Esophagus squamous epithelium (tissue), 5 donors: ENCODE data around the gene FBXW11. TPM values are rescaled to one million over a fixed set of nuclear protein-coding genes. Genes with fewer than 3 reads are reported as not detected.

ENCODE experiments used
- DNase-seq: peaks from one replicate; lab custom pipeline; 2025; lab: John Stamatoyannopoulos, UW
- H3K27ac ChIP-seq, 4 donors: fragments of 200-600 bp; sonication (generic); one replicate each; pipeline ENCODE4 v1.5.1; 2016 to 2019; ENCODE audit warnings: mild to moderate bottlenecking in 1 of 4
- H3K27me3 ChIP-seq, 4 donors: fragments of 200-600 bp; sonication (generic); 1 replicate in 3 of 4; 2 replicates in 1 of 4; pipeline versions ENCODE4 v1.5.1 to v1.6.0; 2017 to 2021; ENCODE audit warnings: antibody characterized with exemption in 1 of 4
- H3K36me3 ChIP-seq, 3 donors: fragments of 200-600 bp; sonication (generic); one replicate each; pipeline ENCODE4 v1.5.1; 2016 to 2019
- H3K4me1 ChIP-seq, 3 donors: fragments of 200-600 bp; sonication (generic); one replicate each; pipeline ENCODE4 v1.5.1; 2017 to 2019
- H3K4me3 ChIP-seq, 4 donors: fragments of 200-600 bp; sonication (generic); 1 replicate in 3 of 4; 2 replicates in 1 of 4; pipeline ENCODE4 v1.5.1; 2016 to 2019; ENCODE audit warnings: mild to moderate bottlenecking in 2 of 4, moderate library complexity in 1 of 4
- H3K9me3 ChIP-seq, 3 donors: fragments of 200-600 bp; sonication (generic); one replicate each; pipeline ENCODE4 v1.5.1; 2016 to 2019
- CTCF ChIP-seq, 6 experiments: fragments of 450-650 bp in 4 of 6; fragments of 200-600 bp in 2 of 6; sonication (generic) in 2 of 6; IDR thresholded peaks; one replicate each; pipeline ENCODE4 v1.5.1; 2016 to 2019; ENCODE audit warnings: antibody characterized with exemption in 6 of 6, mild to moderate bottlenecking in 4 of 6, moderate library complexity in 4 of 6
- POLR2A ChIP-seq, 4 donors: fragments of 450-650 bp; IDR thresholded peaks; one replicate each; pipeline ENCODE4 v1.6.1; 2017; ENCODE audit warnings: antibody characterized with exemption in 4 of 4, mild to moderate bottlenecking in 4 of 4, moderate library complexity in 3 of 4
- WGBS, 2 donors: methylation state at CpG; one replicate each; pipeline ENCODE4 v1.1.5; 2018; 5-methylcytosine and 5-hydroxymethylcytosine counted together
- intact Hi-C: fragments of 100-400 bp; cut with DNase I; formaldehyde crosslinking; loops from one replicate; pipeline ENCODE4 v1.15.0; 2022
- total RNA-seq, 4 donors: library from RNA; depleted of rRNA; stranded (reverse); fragments of >200 nt; gene quantifications; one replicate each; pipeline ENCODE4 v1.1.0, GENCODE V29; 2016
- donor health status: DM: yes; HTN: yes; CAD: no.

Gene FBXW11
- total RNA-seq, 4 donors from 2014 or later, result 43.5 to 63.2 (median 49.0) TPM

GRCh38 chr5:171871711-171872110 lies 134.7 kb downstream of the FBXW11 start:
- H3K4me1 ChIP-seq, result no peaks in the 10 kb centered on the region
- TF ChIP-seq POLR2A (IDR thresholded peaks at IDR 0.05), result no peak
- no peak for TF ChIP-seq CTCF (IDR thresholded peaks at IDR 0.05)

GRCh38 chr5:171869956-171870355 lies 136.5 kb downstream of the FBXW11 start:
- no peak for DNase-seq
- H3K4me1 ChIP-seq, result no peaks in the 10 kb centered on the region
- intact Hi-C loops, result no loop called here
- 74 to 89% methylated on average over 1 of the region's 1 CpG for WGBS, 2 donors
- TF ChIP-seq CTCF (IDR thresholded peaks at IDR 0.05) (no peak), POLR2A (IDR thresholded peaks at IDR 0.05) (no peak)
- no peaks in the 10 kb centered on the region for H3K9me3 ChIP-seq
- H3K27me3 ChIP-seq, result no peaks in the 10 kb centered on the region
- H3K36me3 ChIP-seq, result peaks cover 0 to 96% (median 5%) of the 10 kb centered on the region in 3 donors
- no peak overlapping the region for H3K4me3 ChIP-seq
- no peak overlapping the region for H3K27ac ChIP-seq

More at GRCh38 chr5:171871711-171872110, 134.7 kb downstream of the FBXW11 start:
- intact Hi-C loops, result no loop called here
- no peak for DNase-seq
- H3K27me3 ChIP-seq, result no peaks in the 10 kb centered on the region
- H3K36me3 ChIP-seq, result peaks cover 3 to 96% (median 9%) of the 10 kb centered on the region in 3 donors
- H3K4me3 ChIP-seq, result no peak overlapping the region
- no peak overlapping the region for H3K27ac ChIP-seq
- no peaks in the 10 kb centered on the region for H3K9me3 ChIP-seq
- WGBS, 2 donors, result 93 to 95% methylated on average over 1 of the region's 1 CpG

- 76 to 96% methylated on average over 2 of the region's 2 CpGs for WGBS, 2 donors
- DNase-seq, result no peak
- no peaks in the 10 kb centered on the region for H3K9me3 ChIP-seq
- intact Hi-C loops, result no loop called here
- H3K36me3 ChIP-seq, result peaks cover 0 to 92% (median 5%) of the 10 kb centered on the region in 3 donors
- H3K27ac ChIP-seq, result no peak overlapping the region
- no peaks in the 10 kb centered on the region for H3K4me1 ChIP-seq
- TF ChIP-seq CTCF (IDR thresholded peaks at IDR 0.05) (no peak), POLR2A (IDR thresholded peaks at IDR 0.05) (no peak)
- no peak overlapping the region for H3K4me3 ChIP-seq
- no peaks in the 10 kb centered on the region for H3K27me3 ChIP-seq
These were observed 138.2 kb downstream of the FBXW11 start for GRCh38 chr5:171868236-171868635.

- no peaks in the 10 kb centered on the region for H3K9me3 ChIP-seq
- no peaks in the 10 kb centered on the region for H3K4me1 ChIP-seq
- no peak for DNase-seq
- WGBS, 2 donors, result 86 to 88% methylated on average over 1 of the region's 1 CpG
- no peaks in the 10 kb centered on the region for H3K27me3 ChIP-seq
- intact Hi-C loops, result no loop called here
- TF ChIP-seq POLR2A (IDR thresholded peaks at IDR 0.05) (no peak), CTCF (IDR thresholded peaks at IDR 0.05) (no peak)
- no peak overlapping the region for H3K27ac ChIP-seq
- H3K4me3 ChIP-seq, result no peak overlapping the region
- peaks cover 0 to 92% (median 5%) of the 10 kb centered on the region in 3 donors for H3K36me3 ChIP-seq
These were observed 138.7 kb downstream of the FBXW11 start for GRCh38 chr5:171867786-171868185.

- no peak for TF ChIP-seq POLR2A (IDR thresholded peaks at IDR 0.05)
- no peak for TF ChIP-seq CTCF (IDR thresholded peaks at IDR 0.05)
- 78 to 82% methylated on average over 6 of the region's 6 CpGs for WGBS, 2 donors
- Histone ChIP-seq H3K4me3 (no peak overlapping the region), H3K9me3 (no peaks in the 10 kb centered on the region), H3K27ac (no peak overlapping the region), H3K27me3 (no peaks in the 10 kb centered on the region), H3K4me1 (no peaks in the 10 kb centered on the region), H3K36me3 (peaks cover 0 to 84% (median 5%) of the 10 kb centered on the region in 3 donors)
- DNase-seq, result no peak
- intact Hi-C loops, result no loop called here
These were observed 141.0 kb downstream of the FBXW11 start for GRCh38 chr5:171865471-171865870.
